GM18507 (cell line): Measurements from ENCODE around the gene DSCAML1.
"Not testable (repeated sequence)": the region's sequence is repeated elsewhere in the genome, so short reads cannot be mapped to it uniquely, and the experiment has no call there.

Experiments used
- DNase-seq: peaks from one replicate; pipeline ENCODE4 v3.0.0; 2011; ENCODE audit warnings: low read depth; ENCODE audit not compliant: insufficient read length; ENCODE audit errors: extremely low spot score
- FAIRE-seq: peaks from 2 replicates; lab custom pipeline; 2011; peaks lifted over from hg19 to GRCh38; lab: Jason Lieb, UNC

DSCAML1 gene

DNA sequence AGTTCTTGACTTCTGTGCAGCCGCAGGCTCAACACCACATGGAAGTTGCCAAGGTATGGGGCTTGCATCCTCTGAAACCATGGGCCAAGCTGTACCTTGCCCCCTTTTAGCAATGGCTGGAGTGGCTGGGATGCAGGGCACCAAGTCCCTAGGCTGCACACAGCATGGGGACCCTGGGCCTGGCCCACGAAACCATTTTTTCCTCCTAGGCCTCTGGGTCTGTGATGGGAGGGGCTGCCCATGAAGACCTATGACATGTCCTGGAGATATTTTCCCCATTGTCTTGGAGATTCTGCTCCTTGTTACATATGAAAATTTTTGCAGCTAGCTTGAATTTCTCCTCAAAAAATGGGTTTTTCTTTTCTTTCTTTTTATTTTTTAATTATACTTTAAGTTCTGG is 398.4 kb downstream of the DSCAML1 start:
- not testable (repeated sequence) for FAIRE-seq

DNA sequence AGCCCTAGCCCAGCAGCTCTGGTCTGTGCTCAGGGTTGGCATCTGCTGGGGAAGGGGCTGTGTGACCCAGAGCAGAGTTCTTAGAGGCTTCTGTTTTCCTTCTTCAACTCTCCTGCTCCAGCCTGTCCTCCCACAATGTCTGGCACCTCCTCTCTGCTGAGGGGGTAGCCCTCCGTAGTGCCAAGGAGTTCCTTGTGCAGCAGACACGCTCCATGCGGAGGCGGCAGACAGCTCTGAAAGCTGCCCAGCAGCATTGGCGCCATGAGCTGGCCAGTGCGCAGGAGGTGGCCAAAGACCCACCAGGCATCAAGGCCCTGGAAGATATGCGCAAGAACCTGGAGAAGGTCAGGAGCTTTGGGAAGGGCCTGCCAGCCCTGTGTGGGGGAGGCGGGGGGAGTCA is 400.0 kb downstream of the DSCAML1 start:
- FAIRE-seq: no peak
- DNase-seq: no peak

More for the DNA sequence above, 398.4 kb downstream of the DSCAML1 start:
- DNase-seq: not testable (repeated sequence)

DNA sequence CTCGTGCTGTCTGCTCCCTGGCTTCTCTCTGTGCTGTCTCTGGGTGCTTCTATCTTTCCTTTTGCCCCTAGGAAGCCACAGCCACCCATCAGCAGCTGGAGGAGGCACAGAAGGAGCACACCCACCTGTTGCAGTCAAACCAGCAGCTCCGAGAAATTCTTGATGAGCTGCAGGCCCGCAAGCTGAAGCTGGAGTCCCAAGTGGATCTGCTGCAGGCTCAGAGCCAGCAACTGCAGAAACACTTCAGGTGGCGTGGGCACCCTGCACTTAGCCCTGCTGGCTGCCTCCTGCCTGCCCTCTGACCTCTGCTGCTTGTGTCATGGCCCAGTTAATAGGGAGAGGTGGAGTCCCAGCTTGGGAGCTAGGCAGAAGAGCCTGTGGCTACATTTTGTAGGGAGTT is 401.5 kb downstream of the DSCAML1 start:
- no peak for DNase-seq
- no peak for FAIRE-seq

DNA sequence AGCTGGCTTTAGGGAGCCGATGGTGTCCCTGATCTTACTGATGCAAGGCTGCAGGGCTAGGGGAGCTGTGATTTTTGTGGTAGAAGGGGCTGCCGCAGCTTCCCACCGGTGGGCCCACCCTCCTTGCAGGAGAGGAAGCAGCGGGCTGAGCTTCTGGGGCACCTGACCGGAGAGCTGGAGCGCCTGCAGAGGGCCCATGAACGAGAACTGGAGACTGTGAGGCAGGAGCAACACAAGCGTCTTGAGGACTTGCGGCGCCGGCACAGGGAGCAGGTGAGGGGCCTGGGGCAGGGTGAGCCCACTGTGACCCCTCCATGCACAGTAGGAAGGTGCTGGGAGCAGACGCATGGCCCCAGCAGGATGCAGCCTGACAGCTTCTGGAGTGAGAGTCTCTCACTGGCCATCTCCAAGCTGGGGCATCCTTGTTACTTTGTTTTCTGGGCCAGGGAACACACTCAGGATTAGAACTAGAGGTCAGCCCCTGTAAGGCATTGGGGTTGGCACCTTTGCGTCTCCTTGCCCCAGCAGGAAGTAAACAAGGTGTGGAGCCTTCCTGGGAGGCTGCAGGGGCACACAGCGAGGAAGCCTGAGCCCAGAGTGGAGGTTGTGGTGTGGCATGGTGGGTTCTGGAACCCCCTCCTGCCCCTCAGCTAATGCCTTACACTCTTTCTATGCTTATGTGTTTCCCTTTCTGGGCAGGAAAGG is 402.6 kb downstream of the DSCAML1 start:
- FAIRE-seq: no peak
- no peak for DNase-seq

DNA sequence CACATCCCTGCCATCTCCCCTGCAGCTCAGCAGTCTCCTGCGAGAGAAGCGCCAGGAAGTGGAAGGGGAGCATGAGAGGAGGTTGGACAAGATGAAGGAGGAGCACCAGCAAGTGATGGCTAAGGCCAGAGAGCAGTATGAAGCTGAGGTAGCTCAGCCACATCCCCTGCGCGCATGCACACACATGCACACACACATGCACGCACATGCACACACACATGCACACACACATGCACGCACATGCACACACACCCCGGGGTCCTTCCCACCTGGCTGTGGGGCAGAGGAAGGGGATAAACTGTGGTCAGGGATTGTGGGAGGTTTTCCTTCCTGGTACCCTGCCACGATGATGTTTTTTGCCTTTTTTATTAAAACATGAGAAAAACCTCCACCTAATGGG is 404.0 kb downstream of the DSCAML1 start:
- DNase-seq (no peak), FAIRE-seq (no peak)

DNA sequence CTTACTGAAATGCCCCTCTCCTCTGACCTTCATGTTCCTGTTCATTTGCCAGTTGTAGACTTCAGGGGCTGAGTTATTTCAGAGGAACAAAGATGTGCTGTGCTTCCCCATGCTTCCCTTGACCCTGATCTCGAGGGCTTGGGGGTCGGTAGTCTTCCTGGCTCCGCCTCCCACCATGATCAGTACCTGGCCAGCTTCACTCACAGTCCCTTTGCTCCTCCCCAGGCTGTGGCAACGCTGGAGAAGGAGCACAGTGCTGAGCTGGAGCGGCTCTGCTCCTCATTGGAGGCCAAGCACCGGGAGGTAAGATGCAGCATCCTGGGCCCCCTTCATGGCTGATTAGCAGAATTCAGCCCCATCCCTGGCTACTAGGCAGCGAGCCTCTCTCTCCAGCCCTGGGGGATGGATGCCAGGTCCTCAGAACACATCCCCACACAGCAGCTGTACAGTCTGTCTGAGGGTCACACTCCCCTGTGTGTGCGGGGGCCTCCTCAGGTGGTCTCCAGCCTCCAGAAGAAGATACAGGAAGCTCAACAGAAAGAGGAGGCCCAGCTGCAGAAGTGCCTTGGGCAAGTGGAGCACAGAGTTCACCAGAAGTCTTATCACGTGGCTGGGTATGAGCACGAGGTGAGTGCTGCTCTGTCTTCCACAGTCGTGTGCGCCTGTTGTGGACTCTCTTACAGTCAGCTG is 404.9 kb downstream of the DSCAML1 start:
- DNase-seq (no peak), FAIRE-seq (no peak)

DNA sequence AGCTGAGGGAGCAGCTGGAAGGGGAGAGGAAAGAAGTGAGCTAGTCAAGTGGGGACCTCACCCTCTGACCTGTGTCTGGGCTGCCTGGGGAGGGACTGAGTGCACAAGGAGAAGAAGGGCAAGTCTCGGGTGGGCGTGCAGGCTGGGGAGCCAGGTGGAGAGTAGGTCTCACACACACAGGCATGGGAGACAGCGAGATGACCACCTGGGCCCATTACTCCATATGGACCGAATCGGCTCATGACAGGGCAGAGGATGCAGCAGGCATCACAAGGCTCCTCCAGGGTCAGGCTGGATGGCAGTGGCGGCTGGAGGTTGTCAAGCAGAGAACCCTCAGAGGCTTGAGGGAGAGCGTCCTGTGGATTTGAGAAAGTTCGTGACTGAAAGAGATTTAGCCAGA is 405.8 kb downstream of the DSCAML1 start:
- DNase-seq (no peak), FAIRE-seq (no peak)

DNA sequence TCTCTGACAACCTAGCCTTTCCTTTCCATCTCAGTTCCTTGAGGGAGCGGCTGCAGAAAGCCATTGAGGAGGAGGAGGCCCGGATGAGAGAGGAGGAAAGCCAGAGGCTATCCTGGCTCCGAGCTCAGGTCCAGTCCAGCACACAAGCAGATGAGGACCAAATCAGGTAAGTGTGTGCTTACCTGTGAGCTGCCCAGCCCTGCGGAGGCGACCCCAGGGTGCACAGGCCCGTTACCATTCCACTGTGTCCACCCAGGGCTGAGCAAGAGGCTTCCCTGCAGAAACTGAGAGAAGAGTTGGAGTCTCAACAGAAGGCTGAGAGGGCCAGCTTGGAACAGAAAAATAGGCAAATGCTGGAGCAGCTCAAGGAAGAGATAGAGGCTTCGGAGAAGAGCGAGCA is 406.3 kb downstream of the DSCAML1 start:
- DNase-seq (no peak), FAIRE-seq (no peak)

DNA sequence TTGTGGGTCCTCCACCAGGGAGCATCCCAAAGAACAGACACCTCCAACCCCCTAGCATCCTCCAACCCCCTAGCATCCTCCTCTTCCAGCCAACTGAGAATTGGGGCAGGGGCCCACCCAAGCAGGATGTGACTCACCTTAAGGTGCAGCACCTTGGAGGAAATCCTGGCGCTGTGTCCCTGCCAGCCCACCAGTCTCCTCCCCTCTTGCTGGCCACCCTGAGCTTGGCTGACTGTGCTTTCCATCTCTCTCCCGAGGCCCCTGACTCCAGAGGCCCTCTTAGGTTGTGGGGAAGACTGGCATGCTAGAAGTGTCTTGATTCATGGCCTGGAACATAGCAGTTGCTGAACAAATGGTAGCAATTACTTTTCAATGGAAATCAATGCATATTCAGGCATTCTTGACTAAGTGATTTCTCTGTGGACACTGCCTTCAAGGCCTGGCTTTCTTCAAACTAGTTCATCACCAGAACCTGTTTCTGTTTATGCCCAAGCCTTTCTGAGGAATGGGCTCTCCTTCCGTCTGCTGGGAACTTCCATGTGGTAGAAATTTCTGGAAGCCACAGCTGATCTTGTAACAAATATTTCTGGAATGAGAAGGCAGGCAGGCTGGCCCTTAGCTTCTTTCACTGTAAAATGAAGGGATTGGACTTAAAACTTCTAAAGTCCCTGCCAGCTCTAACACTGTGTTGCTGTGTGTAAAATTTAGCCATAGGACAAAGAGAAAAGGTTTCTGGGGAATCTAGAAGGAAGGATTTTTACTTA is 408.8 kb downstream of the DSCAML1 start:
- DNase-seq: no peak
- FAIRE-seq: no peak

DNA sequence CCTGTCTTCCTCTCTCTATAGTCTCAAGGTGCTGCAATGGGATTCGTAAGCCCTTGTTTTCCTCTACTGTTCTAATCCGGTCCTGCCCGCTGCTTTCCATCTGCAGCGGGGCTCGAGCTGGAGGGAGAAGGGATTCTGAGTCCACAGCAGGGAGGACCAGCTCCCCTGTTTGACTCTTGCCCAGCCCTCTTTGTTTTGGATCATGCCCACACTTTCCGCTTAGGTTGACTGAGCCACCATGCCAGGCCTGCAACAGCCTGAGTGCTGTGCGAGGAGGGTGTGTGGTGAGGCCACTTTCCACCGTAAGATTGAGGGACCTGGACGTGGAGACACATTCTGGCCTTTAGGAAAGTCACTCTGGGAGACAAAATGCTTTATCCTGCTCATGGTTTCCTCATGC is 411.1 kb downstream of the DSCAML1 start:
- FAIRE-seq (no peak), DNase-seq (no peak)

DNA sequence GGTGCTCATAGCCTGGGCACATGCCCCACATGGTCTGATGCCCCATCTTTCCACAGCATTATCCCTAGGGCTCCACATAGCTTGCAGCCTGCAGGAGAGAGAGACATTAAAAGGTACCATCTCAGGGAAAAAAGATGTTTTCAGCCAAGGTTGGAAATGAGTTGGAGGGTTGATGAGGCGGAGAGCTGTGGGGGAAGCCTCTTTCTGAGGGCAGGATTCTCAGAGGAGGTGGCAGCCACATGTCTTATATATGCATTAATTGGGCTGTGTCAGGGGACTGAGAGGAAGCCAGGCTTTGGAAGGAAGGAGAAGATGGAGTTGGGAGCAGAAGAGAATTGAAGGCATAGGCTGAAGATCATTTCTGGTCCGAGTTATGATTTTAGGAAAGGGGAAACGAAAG is 411.5 kb downstream of the DSCAML1 start:
- no peak for DNase-seq
- no peak for FAIRE-seq

DNA sequence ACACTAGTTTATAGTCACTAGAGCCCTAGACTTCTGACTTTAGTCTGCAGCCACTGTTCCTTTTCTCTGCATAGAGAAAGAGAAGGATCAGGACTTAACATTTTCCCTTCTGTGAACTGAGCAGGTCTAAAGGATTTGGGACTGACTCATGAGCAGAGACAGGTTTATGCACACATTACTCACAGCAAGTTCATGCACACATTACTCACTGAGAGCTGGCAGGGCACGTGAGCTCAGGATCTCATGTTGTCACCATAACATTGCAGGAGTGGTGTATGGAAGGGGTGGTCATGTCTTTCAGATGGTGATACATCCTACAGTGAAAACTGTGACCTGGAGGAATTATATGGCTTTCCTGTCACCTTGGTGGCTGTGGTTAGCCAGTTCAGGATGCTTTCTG is 413.0 kb downstream of the DSCAML1 start:
- DNase-seq: no peak
- FAIRE-seq: no peak

DNA sequence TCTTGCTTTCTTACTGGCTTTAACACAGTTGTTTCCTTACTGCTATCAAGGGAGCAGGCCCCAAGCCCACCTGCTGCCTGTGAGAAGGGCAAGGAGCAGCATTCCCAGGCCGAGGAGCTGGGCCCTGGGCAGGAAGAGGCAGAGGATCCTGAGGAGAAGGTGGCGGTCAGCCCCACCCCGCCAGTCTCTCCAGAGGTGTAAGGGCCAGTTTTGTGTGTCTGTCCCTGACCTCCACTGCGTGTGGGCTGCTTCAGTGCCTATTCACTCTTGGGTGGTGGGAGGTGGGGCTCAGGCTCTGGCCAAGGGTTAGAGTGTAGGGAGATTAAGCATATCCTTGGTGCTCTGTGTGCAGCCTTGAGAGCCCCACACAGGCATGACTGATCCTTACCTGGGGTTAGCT is 414.3 kb downstream of the DSCAML1 start:
- FAIRE-seq: no peak
- no peak for DNase-seq

DNA sequence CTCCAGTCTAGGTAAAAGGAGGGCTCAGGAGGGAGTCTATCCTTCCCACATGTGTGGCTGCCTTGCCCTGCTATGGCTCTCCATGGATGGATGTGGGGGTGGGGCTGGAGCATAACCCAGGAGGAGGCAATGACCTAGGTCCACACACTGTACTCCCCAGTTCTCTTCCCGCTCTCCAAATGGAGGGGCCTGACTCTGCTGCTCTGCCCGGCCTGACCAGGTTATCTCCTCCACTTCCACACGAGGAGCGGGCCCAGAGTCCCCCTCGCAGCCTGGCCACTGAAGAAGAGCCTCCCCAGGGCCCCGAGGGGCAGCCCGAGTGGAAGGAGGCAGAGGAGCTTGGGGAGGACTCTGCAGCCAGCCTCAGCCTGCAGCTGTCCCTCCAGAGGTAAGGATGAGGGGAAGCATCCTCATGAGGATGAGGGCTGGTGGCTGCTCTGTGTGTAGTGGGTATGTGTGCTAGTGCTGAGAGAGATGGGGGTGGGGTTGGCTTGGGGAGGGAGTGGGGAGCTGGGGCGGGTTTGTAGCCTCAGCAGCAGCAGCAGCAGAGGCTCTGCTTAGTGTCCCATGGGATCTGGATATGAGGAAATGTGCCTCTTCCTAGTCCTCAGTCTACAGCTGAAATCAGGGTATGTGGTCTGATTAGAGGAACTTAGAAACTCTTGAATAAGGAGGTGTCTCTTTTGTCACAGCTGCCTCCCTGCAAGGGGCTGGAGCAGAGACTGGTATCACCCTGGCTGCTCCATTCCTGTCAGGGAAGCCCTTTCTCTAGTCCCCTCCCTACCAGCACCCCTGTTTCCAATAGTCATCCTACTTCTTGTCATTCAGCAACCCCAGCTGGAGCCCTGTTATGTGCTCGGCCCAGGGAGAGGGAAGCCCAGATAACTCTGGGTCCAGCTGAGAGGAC is 415.3 kb downstream of the DSCAML1 start:
- FAIRE-seq (no peak), DNase-seq (no peak)

DNA sequence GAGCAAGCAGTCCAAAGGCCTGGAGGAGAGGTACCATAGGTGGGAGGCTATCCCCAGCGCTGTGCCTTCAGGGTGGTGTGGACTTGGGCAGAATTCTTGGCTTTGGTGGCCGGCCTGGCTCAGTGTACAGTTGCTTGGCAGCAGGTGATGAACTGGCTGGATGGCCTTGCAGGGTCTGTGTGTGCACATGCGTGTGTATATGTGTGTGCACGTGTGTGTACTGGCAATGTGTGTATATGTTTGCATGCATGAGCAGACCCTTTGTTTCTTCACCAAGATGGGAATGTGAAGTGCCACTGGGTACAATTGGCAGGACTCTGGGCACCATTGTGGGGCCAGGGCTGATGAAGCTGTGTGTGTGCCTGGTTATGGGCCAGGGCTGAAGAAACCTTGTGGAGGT is 416.3 kb downstream of the DSCAML1 start:
- no peak for FAIRE-seq
- no peak for DNase-seq

DNA sequence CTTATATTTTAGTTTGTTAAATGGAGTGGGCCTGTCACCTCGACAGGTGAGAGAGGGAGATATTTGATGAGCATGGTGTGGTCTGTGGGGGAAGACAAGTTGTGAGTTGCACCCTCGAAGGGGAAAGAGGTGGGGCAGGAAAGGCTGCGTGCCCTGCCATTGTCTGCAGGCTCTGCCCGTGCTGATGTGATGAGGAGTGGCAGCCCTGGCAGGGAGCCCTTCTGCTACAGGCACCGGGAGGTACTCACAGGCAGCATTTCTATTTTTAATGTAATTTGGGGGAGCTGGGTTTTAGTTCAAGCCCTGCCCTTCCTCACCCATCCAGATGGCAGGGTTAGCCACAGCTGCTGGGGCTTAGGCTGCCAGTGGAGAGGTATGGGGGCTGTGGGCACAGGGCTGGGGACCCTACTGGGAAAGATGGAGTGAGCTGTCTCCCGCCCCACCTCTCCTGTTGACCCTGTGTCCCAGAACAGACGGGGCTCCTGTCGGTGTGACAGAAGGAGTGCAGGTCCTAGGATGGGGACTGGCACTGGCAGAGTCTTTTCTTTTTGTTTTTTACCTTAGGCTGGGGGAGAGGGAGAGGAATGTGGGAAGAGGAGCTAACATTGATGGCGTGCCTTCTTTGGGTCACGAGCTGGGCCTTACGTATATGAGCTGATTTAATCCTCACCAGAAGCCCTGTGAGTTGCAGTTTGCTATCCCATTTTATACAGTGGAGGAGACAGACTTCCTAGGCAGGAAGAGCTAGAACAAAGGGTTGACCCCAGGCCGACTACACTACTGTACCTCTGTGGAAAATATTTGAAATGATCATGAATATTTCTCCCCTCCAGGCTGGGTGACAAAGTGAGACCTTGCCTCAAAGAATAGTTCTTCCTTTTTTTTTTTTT is 417.8 kb downstream of the DSCAML1 start:
- DNase-seq (no peak), FAIRE-seq (no peak)
